Tibial nerve (tissue), 4 donors: ENCODE data around the gene NUTF2. TPM values are rescaled to one million over a fixed set of nuclear protein-coding genes. Genes with fewer than 3 reads are reported as not detected.

ENCODE experiments used
- DNase-seq, 2 donors: peaks; one replicate each; pipeline ENCODE4 v3.0.0-alpha.2; 2019; ENCODE audit warnings: low spot score in 2 of 2
- H3K27ac ChIP-seq, 4 donors: fragments of 200-600 bp; sonication (generic) in 3 of 4; one replicate each; pipeline ENCODE4 v1.5.1; 2017 to 2019; ENCODE audit warnings: mild to moderate bottlenecking in 1 of 4
- H3K27me3 ChIP-seq, 2 donors: fragments of 200-600 bp; sonication (generic) in 1 of 2; one replicate each; pipeline versions ENCODE4 v1.5.1 to v1.6.0; 2017 to 2019
- H3K36me3 ChIP-seq, 3 donors: fragments of 200-600 bp; sonication (generic); one replicate each; pipeline ENCODE4 v1.5.1; 2018 to 2019
- H3K4me1 ChIP-seq, 4 donors: fragments of 200-600 bp; sonication (generic) in 3 of 4; one replicate each; pipeline ENCODE4 v1.5.1; 2017 to 2019
- H3K4me3 ChIP-seq, 4 donors: fragments of 200-600 bp; sonication (generic) in 3 of 4; one replicate each; pipeline ENCODE4 v1.5.1; 2017 to 2019; ENCODE audit warnings: mild to moderate bottlenecking in 1 of 4, moderate library complexity in 1 of 4
- H3K9me3 ChIP-seq, 4 donors: fragments of 200-600 bp; sonication (generic) in 3 of 4; one replicate each; pipeline ENCODE4 v1.5.1; 2017 to 2019
- EP300 ChIP-seq, 2 donors: sonication (generic); formaldehyde crosslinking; IDR thresholded peaks; one replicate each; pipeline ENCODE4 v1.6.1; 2017; ENCODE audit warnings: antibody characterized with exemption in 2 of 2, mild to moderate bottlenecking in 1 of 2
- POLR2A ChIP-seq, 2 donors: fragments of 450-650 bp; IDR thresholded peaks; one replicate each; pipeline ENCODE4 v1.6.1; 2017; ENCODE audit warnings: antibody characterized with exemption in 2 of 2, mild to moderate bottlenecking in 2 of 2, moderate library complexity in 2 of 2
- WGBS, 2 donors: methylation state at CpG; one replicate each; pipeline ENCODE4 v1.1.5; 2018; 5-methylcytosine and 5-hydroxymethylcytosine counted together
- total RNA-seq, 4 donors: library from RNA; depleted of rRNA; stranded (reverse); fragments of >200 nt; gene quantifications; one replicate each; pipeline ENCODE4 v1.1.0, GENCODE V29; 2016
- TF ChIP-seq, protein P1 (sequence below), 5 experiments: fragments of 200-600 bp in 3 of 5; fragments of 450-650 bp in 2 of 5; sonication (generic) in 3 of 5; IDR thresholded peaks; one replicate each; pipeline ENCODE4 v1.5.1; 2016 to 2019; ENCODE audit warnings: antibody characterized with exemption in 5 of 5, mild to moderate bottlenecking in 3 of 5, moderate library complexity in 2 of 5

The NUTF2 gene
- total RNA-seq, 4 donors from 2014 or later, result 54.4 to 137 (median 105) TPM

DNA sequence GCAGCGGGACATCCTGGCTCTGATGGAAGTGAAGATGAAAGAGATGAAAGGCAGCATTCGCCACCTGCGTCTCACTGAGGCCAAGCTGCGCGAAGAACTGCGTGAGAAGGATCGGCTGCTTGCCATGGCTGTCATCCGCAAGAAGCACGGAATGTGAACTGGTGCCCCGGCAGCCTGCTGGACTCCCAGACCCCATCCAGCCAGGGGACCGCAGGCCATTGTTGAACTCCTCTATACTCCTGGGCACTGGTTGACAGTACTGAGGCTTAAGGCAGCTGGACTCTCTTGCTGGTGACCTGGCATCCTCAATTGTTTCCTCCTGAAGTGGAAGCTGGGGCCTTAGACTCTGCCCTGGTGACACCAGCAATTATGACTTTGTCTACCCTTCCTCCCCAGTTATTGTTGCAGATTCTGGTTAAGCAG lies 3.4 kb upstream of the NUTF2 start:
- H3K4me3 ChIP-seq, result peak overlapping the region; percentile 51 to 100 (median 72)
- H3K27me3 ChIP-seq, result no peaks in the 10 kb centered on the region
- 6% methylated on average over 11 of the region's 11 CpGs for WGBS, 2 donors
- H3K27ac ChIP-seq, result peak overlapping the region in 3 of 4 donors; percentile 99 to 100 (median 99)
- peaks cover 0 to 52% (median 46%) of the 10 kb centered on the region in 4 donors for H3K4me1 ChIP-seq
- H3K36me3 ChIP-seq, result no peaks in the 10 kb centered on the region
- no peaks in the 10 kb centered on the region for H3K9me3 ChIP-seq
- TF ChIP-seq EP300 (IDR thresholded peaks at IDR 0.05) (no peak), POLR2A (IDR thresholded peaks at IDR 0.05) (no peak)
- TF ChIP-seq, protein P1, sequence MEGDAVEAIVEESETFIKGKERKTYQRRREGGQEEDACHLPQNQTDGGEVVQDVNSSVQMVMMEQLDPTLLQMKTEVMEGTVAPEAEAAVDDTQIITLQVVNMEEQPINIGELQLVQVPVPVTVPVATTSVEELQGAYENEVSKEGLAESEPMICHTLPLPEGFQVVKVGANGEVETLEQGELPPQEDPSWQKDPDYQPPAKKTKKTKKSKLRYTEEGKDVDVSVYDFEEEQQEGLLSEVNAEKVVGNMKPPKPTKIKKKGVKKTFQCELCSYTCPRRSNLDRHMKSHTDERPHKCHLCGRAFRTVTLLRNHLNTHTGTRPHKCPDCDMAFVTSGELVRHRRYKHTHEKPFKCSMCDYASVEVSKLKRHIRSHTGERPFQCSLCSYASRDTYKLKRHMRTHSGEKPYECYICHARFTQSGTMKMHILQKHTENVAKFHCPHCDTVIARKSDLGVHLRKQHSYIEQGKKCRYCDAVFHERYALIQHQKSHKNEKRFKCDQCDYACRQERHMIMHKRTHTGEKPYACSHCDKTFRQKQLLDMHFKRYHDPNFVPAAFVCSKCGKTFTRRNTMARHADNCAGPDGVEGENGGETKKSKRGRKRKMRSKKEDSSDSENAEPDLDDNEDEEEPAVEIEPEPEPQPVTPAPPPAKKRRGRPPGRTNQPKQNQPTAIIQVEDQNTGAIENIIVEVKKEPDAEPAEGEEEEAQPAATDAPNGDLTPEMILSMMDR (IDR thresholded peaks at IDR 0.05), result no peak
- DNase-seq, result no peak

DNA sequence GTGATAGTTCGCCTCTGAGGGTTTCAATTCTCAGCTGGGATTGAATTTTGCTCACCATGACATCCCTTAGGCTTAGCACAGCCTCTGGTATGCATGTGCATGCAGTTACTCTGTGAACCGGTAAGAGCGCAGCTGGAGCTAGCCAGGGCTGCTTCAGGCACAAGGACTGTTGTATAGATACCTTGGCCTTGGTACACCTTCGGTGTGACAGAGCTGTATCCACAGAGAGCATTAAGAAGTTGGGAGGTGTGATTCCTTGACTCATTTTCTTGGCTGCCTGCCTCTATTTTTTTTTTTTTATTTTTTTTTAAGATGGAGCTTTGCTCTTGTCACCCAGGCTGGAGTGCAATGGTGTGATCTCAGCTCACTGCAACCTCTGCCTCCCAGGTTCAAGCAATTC lies 2.2 kb upstream of the NUTF2 start:
- TF ChIP-seq EP300 (IDR thresholded peaks at IDR 0.05) (no peak), POLR2A (IDR thresholded peaks at IDR 0.05) (no peak)
- TF ChIP-seq, protein P1 (IDR thresholded peaks at IDR 0.05), result no peak
- Histone ChIP-seq H3K4me3 (no peak overlapping the region), H3K36me3 (no peaks in the 10 kb centered on the region), H3K27me3 (no peaks in the 10 kb centered on the region), H3K4me1 (peaks cover 0 to 63% (median 50%) of the 10 kb centered on the region in 4 donors), H3K27ac (peak overlapping the region in 2 of 4 donors; percentile 95 to 99), H3K9me3 (no peaks in the 10 kb centered on the region)
- no peak for DNase-seq
- WGBS, 2 donors, result 72 to 83% methylated on average over 4 of the region's 4 CpGs

DNA sequence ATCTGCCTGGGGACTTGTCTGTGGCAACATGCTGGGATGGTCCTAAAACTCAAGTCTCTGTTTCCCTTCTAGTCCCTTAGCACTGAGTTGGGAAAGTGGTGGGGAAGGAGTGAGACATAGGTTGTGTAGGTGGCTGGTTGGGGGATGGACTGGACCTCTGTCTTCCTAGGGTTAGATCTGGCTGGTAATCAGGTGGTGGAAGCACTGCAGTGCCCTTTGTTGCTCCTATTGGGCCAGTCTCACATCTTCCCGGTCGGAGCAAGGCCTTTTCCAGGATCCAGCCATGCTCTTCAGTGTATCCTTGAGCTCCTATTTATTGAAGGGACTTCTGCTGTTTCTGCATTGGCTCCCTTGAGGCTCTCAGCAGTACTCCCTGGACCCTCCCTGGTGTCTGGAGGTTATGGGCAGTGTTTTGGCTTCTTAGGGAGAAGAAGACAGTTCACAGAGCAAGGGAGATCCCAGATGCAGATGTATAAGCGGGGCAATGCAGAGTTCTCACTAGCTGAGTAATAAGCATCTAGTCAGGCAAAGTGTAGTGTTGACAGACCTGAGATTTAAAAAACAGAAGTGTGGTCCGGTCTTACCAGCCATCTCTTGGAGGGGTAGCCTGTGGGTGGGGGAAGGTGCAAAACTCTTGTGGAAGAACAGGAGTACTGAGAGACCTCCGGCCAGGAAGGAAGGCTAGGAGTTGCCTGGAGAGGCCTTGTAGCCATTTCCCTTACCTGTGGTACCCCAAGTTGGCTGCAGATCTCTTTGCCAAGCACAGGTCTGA lies 1.3 kb upstream of the NUTF2 start:
- Histone ChIP-seq H3K9me3 (no peaks in the 10 kb centered on the region), H3K27me3 (no peaks in the 10 kb centered on the region), H3K4me3 (peak overlapping the region; percentile 64 to 93 (median 74)), H3K4me1 (peaks cover 0 to 63% (median 50%) of the 10 kb centered on the region in 4 donors), H3K36me3 (peaks cover 0 to 7% (median 0%) of the 10 kb centered on the region in 3 donors), H3K27ac (peak overlapping the region; percentile 87 to 96 (median 93))
- no peak for DNase-seq
- TF ChIP-seq POLR2A (IDR thresholded peaks at IDR 0.05), result no peak
- TF ChIP-seq EP300 (IDR thresholded peaks at IDR 0.05), result no peak
- TF ChIP-seq, protein P1 (IDR thresholded peaks at IDR 0.05), result no peak
- 73 to 77% methylated on average over 5 of the region's 5 CpGs for WGBS, 2 donors

DNA sequence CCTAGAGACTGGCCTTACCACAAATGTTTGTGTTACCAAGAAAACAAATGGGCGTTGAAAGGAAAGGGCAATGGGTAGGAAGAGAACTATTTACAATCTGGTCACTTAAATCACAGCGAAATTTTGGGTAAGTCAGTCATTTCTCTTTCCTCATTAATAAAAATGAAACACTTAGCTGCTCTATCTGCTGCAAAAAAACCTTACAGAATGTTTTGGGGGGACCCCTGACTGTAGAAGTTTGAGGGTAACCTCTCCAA lies 742 bp upstream of the NUTF2 start:
- Histone ChIP-seq H3K9me3 (no peaks in the 10 kb centered on the region), H3K4me1 (peaks cover 0 to 63% (median 50%) of the 10 kb centered on the region in 4 donors), H3K4me3 (peak overlapping the region; percentile 64 to 93 (median 74)), H3K27me3 (no peaks in the 10 kb centered on the region), H3K27ac (peak overlapping the region; percentile 87 to 96 (median 93)), H3K36me3 (peaks cover 0 to 10% (median 0%) of the 10 kb centered on the region in 3 donors)
- WGBS, 2 donors, result 4 to 9% methylated on average over 2 of the region's 2 CpGs
- DNase-seq, result no peak
- TF ChIP-seq EP300 (IDR thresholded peaks at IDR 0.05) (no peak), POLR2A (IDR thresholded peaks at IDR 0.05) (no peak)
- TF ChIP-seq, protein P1 (IDR thresholded peaks at IDR 0.05), result no peak

DNA sequence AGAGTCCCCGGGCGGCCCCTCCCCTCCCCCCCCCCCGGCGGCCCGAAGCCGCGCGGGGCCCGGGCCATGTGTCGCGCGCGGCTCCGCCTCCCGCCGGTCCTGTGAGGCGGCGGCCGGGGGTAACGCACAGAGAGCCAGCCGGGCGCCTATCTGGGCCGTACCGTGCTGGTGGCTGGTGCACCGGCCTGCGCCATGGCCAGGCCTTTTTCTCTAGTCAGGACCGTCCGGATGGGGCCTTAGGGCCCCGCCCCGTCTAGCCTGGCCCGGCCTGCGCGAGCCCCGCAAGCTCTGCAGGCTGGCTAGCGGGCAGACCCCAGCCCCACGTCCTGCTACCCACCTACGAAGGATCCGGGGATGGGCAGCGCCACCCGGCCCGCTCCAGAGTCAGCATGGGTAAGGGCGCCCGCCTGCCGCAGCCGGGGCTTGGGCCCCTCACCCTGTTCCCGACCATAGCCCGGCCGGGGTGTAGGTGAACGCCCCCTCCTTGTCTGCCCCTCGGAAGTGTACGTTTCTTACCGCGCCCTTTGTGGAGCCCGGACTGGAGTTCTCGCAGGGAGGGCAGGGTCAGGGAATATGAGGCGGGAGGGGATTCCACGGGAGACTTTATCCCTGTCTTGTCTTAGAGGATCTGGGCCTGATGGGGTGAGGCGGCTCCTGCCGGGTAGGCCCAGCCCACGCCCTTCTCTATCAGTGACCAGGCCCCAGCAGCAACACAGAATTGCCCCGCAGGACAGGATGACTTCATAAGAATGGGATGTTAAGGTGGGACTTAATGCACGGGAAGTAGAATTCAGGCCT lies 530 bp downstream of the NUTF2 start, which contains the start of gene CENPT:
Gene CENPT, minus strand, starts transcription at position 630 of the 798 bp plus-strand sequence. CDS start 13,834 bp downstream, outside the sequence.
- no peaks in the 10 kb centered on the region for H3K27me3 ChIP-seq
- TF ChIP-seq, protein P1 (IDR thresholded peaks at IDR 0.05), result no peak
- no peak for TF ChIP-seq POLR2A (IDR thresholded peaks at IDR 0.05)
- TF ChIP-seq EP300 (IDR thresholded peaks at IDR 0.05), result no peak
- peak within 1 kb of the TSS; percentile 87 to 96 (median 93) for H3K27ac ChIP-seq
- H3K4me1 ChIP-seq, result peaks cover 0 to 58% (median 48%) of the 10 kb centered on the region in 4 donors
- WGBS, 2 donors, result 0% methylated on average over 7 to 24 of the region's 62 CpGs
- peak within 1 kb of the TSS; percentile 64 to 93 (median 74) for H3K4me3 ChIP-seq
- H3K36me3 ChIP-seq, result peaks cover 0 to 10% (median 0%) of the 10 kb centered on the region in 3 donors
- no peaks in the 10 kb centered on the region for H3K9me3 ChIP-seq
- DNase-seq, result peak in 1 of 2 donors; percentile 31
